CD14-positive monocyte (primary cell): ENCODE data around the gene SYNPO2. TPM values are rescaled to one million over a fixed set of nuclear protein-coding genes. Genes with fewer than 3 reads are reported as not detected.

Source experiments
- DNase-seq, 3 donors: peaks; one replicate each; pipeline ENCODE4 v3.0.0-alpha.2; 2011 to 2022
- H2AFZ ChIP-seq: 2 replicates; pipeline ENCODE4 v1.6.0; 2012; ENCODE audit warnings: mild to moderate bottlenecking, low read depth, low read length, inconsistent platforms; ENCODE audit not compliant: insufficient read depth, poor library complexity, severe bottlenecking
- H3K27ac ChIP-seq, 2 donors: 1 replicate in 1 of 2; 2 replicates in 1 of 2; pipeline ENCODE4 v1.5.1; 2012 to 2013; ENCODE audit warnings: low read length in 2 of 2, control low read depth in 1 of 2, inconsistent platforms in 1 of 2, low read depth in 1 of 2, mild to moderate bottlenecking in 1 of 2
- H3K27me3 ChIP-seq, 2 donors: one replicate each; pipeline versions ENCODE4 v1.6.0 to v1.6.1; 2011 to 2013; ENCODE audit warnings: low read length in 2 of 2; ENCODE audit not compliant: control insufficient read depth in 2 of 2, insufficient read depth in 2 of 2
- H3K36me3 ChIP-seq, 2 donors: replicated peaks in 1 of 2; 1 replicate in 1 of 2; 2 replicates in 1 of 2; pipeline versions ENCODE4 v1.5.1 to v1.6.1; 2012 to 2013; ENCODE audit warnings: low read length in 2 of 2, control low read depth in 1 of 2, inconsistent platforms in 1 of 2, mild to moderate bottlenecking in 1 of 2; ENCODE audit not compliant: insufficient read depth in 2 of 2, control insufficient read depth in 1 of 2
- H3K4me1 ChIP-seq, 2 donors: 1 replicate in 1 of 2; 2 replicates in 1 of 2; pipeline versions ENCODE4 v1.5.1 to v1.6.1; 2012 to 2013; ENCODE audit warnings: low read length in 2 of 2, control low read depth in 1 of 2, inconsistent platforms in 1 of 2, mild to moderate bottlenecking in 1 of 2, moderate library complexity in 1 of 2; ENCODE audit not compliant: insufficient read depth in 2 of 2, control insufficient read depth in 1 of 2
- H3K4me2 ChIP-seq: replicated peaks from 2 replicates; pipeline ENCODE3; 2012; ENCODE audit warnings: low read length, moderate library complexity, mild to moderate bottlenecking; ENCODE audit not compliant: poor library complexity, severe bottlenecking; ENCODE audit errors: extremely low read depth
- H3K4me3 ChIP-seq, 3 experiments: fragments of 200-600 bp in 1 of 3; sonication (generic) in 1 of 3; replicated peaks in 1 of 3; 1 replicate in 2 of 3; 2 replicates in 1 of 3; pipeline ENCODE4 v1.5.1; 2011 to 2013; ENCODE audit warnings: low read length in 3 of 3, mild to moderate bottlenecking in 3 of 3, control low read depth in 2 of 3, low read depth in 2 of 3, inconsistent platforms in 1 of 3, moderate library complexity in 1 of 3
- H3K79me2 ChIP-seq: 2 replicates; pipeline ENCODE4 v1.6.0; 2012; ENCODE audit warnings: mild to moderate bottlenecking, control low read depth, inconsistent platforms, low read length, moderate library complexity; ENCODE audit not compliant: insufficient read depth
- H3K9ac ChIP-seq: 2 replicates; pipeline ENCODE4 v1.6.0; 2017; ENCODE audit warnings: low read length, mild to moderate bottlenecking; ENCODE audit not compliant: insufficient read depth, poor library complexity, severe bottlenecking
- H3K9me3 ChIP-seq, 2 donors: replicated peaks in 1 of 2; 1 replicate in 1 of 2; 2 replicates in 1 of 2; pipeline versions ENCODE4 v1.5.1 to v1.6.1; 2012 to 2013; ENCODE audit warnings: low read length in 2 of 2, control low read depth in 1 of 2; ENCODE audit not compliant: control insufficient read depth in 1 of 2, insufficient read depth in 1 of 2
- H4K20me1 ChIP-seq: 2 replicates; pipeline ENCODE4 v1.6.0; 2012; ENCODE audit warnings: mild to moderate bottlenecking, low read length, control low read depth, moderate library complexity; ENCODE audit not compliant: insufficient read depth
- H3K27ac Mint-ChIP-seq, 7 donors: one replicate each; pipeline ENCODE4 v1.8.0; 2020; ENCODE audit warnings: mild to moderate bottlenecking in 7 of 7, mixed read lengths in 7 of 7, moderate library complexity in 6 of 7, inconsistent platforms in 2 of 7
- H3K27me3 Mint-ChIP-seq, 3 donors: one replicate each; pipeline ENCODE4 v1.8.0; 2021 to 2022; ENCODE audit warnings: low read depth in 3 of 3, mild to moderate bottlenecking in 3 of 3, mixed read lengths in 3 of 3, moderate library complexity in 3 of 3, inconsistent platforms in 1 of 3
- H3K36me3 Mint-ChIP-seq, 2 donors: one replicate each; pipeline ENCODE4 v1.8.0; 2020; ENCODE audit warnings: mixed read lengths in 2 of 2, inconsistent platforms in 1 of 2, mild to moderate bottlenecking in 1 of 2
- H3K4me1 Mint-ChIP-seq: one replicate; pipeline ENCODE4 v1.8.0; 2020; ENCODE audit warnings: mild to moderate bottlenecking, mixed read lengths
- H3K4me3 Mint-ChIP-seq, 2 donors: one replicate each; pipeline ENCODE4 v1.8.0; 2020; ENCODE audit warnings: mild to moderate bottlenecking in 2 of 2, mixed read lengths in 2 of 2, moderate library complexity in 1 of 2
- H3K9me3 Mint-ChIP-seq, 7 donors: one replicate each; pipeline ENCODE4 v1.8.0; 2020 to 2022; ENCODE audit warnings: mixed read lengths in 7 of 7, mild to moderate bottlenecking in 6 of 7, moderate library complexity in 6 of 7, inconsistent platforms in 2 of 7
- WGBS: methylation state at CpG from one replicate; pipeline ENCODE4 v1.1.5; 2013; ENCODE audit warnings: missing lambda C conversion rate; ENCODE audit not compliant: insufficient coverage; 5-methylcytosine and 5-hydroxymethylcytosine counted together
- intact Hi-C, 2 donors: fragments of 100-400 bp; cut with micrococcal nuclease; formaldehyde crosslinking; loops; one replicate each; pipeline versions ENCODE4 v1.15.0 to v1.15.1; 2023
- polyA plus RNA-seq, 3 donors: library from polyadenylated mRNA; depleted of rRNA in 1 of 3; unstranded in 2 of 3; stranded (reverse) in 1 of 3; fragments of 300-500 nt in 2 of 3; fragments of >200 nt in 1 of 3; fragmentation: Illumina TruSeq in 2 of 3; gene quantifications; 1 replicate in 2 of 3; 2 replicates in 1 of 3; pipeline ENCODE4 v1.2.3, GENCODE V29; 2012 to 2021
- TF ChIP-seq, protein P1 (sequence below): fragments of 200-600 bp; IDR thresholded peaks from one replicate; pipeline ENCODE4 v1.8.0; 2022; ENCODE audit warnings: antibody characterized with exemption, mild to moderate bottlenecking

Gene SYNPO2
- polyA plus RNA-seq, 3 donors = 0.04 TPM; not detected in 2

GRCh38 chr4:118950224-118950623, 61.6 kb downstream of the SYNPO2 start:
- Histone ChIP-seq H3K4me3 (no peak overlapping the region), H2AFZ (no peak overlapping the region), H3K79me2 (no peaks in the 10 kb centered on the region), H3K4me1 (no peaks in the 10 kb centered on the region), H3K36me3 (no peaks in the 10 kb centered on the region), H3K27ac (no peak overlapping the region), H4K20me1 (no peaks in the 10 kb centered on the region), H3K4me2 (no peak overlapping the region), H3K9ac (no peak overlapping the region), H3K9me3 (no peaks in the 10 kb centered on the region), H3K27me3 (no peaks in the 10 kb centered on the region)
- peaks cover 2% of the 10 kb centered on the region for H3K4me1 Mint-ChIP-seq
- no peak for DNase-seq
- H3K36me3 Mint-ChIP-seq = no peaks in the 10 kb centered on the region
- H3K27ac Mint-ChIP-seq = no peak overlapping the region
- TF ChIP-seq, protein P1, sequence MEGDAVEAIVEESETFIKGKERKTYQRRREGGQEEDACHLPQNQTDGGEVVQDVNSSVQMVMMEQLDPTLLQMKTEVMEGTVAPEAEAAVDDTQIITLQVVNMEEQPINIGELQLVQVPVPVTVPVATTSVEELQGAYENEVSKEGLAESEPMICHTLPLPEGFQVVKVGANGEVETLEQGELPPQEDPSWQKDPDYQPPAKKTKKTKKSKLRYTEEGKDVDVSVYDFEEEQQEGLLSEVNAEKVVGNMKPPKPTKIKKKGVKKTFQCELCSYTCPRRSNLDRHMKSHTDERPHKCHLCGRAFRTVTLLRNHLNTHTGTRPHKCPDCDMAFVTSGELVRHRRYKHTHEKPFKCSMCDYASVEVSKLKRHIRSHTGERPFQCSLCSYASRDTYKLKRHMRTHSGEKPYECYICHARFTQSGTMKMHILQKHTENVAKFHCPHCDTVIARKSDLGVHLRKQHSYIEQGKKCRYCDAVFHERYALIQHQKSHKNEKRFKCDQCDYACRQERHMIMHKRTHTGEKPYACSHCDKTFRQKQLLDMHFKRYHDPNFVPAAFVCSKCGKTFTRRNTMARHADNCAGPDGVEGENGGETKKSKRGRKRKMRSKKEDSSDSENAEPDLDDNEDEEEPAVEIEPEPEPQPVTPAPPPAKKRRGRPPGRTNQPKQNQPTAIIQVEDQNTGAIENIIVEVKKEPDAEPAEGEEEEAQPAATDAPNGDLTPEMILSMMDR = no peak
- intact Hi-C loops = no loop called here
- peaks cover 0 to 6% (median 2%) of the 10 kb centered on the region in 3 donors for H3K27me3 Mint-ChIP-seq
- peaks cover 0 to 2% (median 0%) of the 10 kb centered on the region in 7 donors for H3K9me3 Mint-ChIP-seq
- 100% methylated on average over 1 of the region's 2 CpGs for WGBS
- H3K4me3 Mint-ChIP-seq = no peak overlapping the region

- Mint-ChIP-seq H3K27me3 (peaks cover 0 to 3% (median 0%) of the 10 kb centered on the region in 3 donors), H3K4me3 (no peak overlapping the region), H3K9me3 (peaks cover 0 to 2% (median 0%) of the 10 kb centered on the region in 7 donors), H3K36me3 (no peaks in the 10 kb centered on the region), H3K4me1 (peaks cover 2% of the 10 kb centered on the region), H3K27ac (peak overlapping the region in 1 of 7 donors; percentile 47)
- H3K4me2 ChIP-seq = no peak overlapping the region
- no peaks in the 10 kb centered on the region for H4K20me1 ChIP-seq
- no peaks in the 10 kb centered on the region for H3K79me2 ChIP-seq
- no peak overlapping the region for H2AFZ ChIP-seq
- WGBS = 100% methylated on average over 1 of the region's 1 CpG
- no peaks in the 10 kb centered on the region for H3K4me1 ChIP-seq
- no peaks in the 10 kb centered on the region for H3K27me3 ChIP-seq
- no peak overlapping the region for H3K27ac ChIP-seq
- DNase-seq = no peak
- no peaks in the 10 kb centered on the region for H3K36me3 ChIP-seq
- intact Hi-C loops = no loop called here
- no peak overlapping the region for H3K9ac ChIP-seq
- no peak overlapping the region for H3K4me3 ChIP-seq
- TF ChIP-seq, protein P1 = no peak
- no peaks in the 10 kb centered on the region for H3K9me3 ChIP-seq
These were observed 62.4 kb downstream of the SYNPO2 start for GRCh38 chr4:118950929-118951570.
